ENCODE data around the gene FITM2. TPM values are rescaled to one million over a fixed set of nuclear protein-coding genes. Genes with fewer than 3 reads are reported as not detected.

Gene FITM2
- total RNA-seq, 1 donor from 2014 or later = 8.9 TPM

DNA sequence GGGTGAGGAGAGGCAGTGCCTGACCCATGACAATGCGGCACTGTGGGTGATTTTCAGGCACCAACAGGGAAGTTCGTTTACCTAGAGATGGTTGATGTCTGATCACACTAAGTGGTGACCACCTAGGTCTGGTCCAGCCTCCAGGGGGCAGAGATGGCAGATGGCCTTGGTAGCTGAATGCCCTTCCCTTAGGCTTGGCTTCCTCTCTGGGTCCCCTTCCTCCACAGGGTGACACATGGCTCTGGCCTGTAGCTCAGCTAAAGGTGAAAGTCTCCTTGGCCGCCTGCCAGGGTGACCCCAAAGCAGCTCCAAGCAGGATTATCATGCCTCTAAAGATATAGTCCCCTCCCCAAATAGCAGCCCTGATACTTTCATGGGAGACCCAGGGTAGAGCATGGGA, 57.5 kb downstream of the FITM2 start:
- Mint-ChIP-seq H3K27me3 (ENCODE audit: unreplicated experiment) (no peaks in the 10 kb centered on the region), H3K27ac (ENCODE audit: unreplicated experiment) (no peak overlapping the region), H3K36me3 (ENCODE audit: unreplicated experiment) (no peaks in the 10 kb centered on the region), H3K4me1 (ENCODE audit: unreplicated experiment) (no peaks in the 10 kb centered on the region), H3K4me3 (ENCODE audit: unreplicated experiment) (no peak overlapping the region), H3K9me3 (ENCODE audit: unreplicated experiment) (no peaks in the 10 kb centered on the region)
- TF ChIP-seq CTCF (IDR thresholded peaks at IDR 0.05) = no peak
- no peak for DNase-seq (ENCODE audit: extremely low spot score, unreplicated experiment)

Other genes starting within 250 kb of the FITM2 start
- 14.2 and 16.5 TPM in 2 replicates for gene JPH2, start 124.0 kb downstream of the FITM2 start, total RNA-seq
- 41.2 and 44.9 TPM in 2 replicates for gene OSER1, start 100.4 kb downstream of the FITM2 start, total RNA-seq
- gene GDAP1L1, start 63.9 kb downstream of the FITM2 start, total RNA-seq = not detected in 2 replicates
- gene R3HDML, start 25.8 kb upstream of the FITM2 start, total RNA-seq = not detected in 2 replicates
- gene HNF4A, start 44.5 kb upstream of the FITM2 start, total RNA-seq = not detected in 2 replicates
- 18.9 and 20.8 TPM in 2 replicates for gene TTPAL, start 164.7 kb upstream of the FITM2 start, total RNA-seq
- gene SERINC3, start 210.9 kb upstream of the FITM2 start, total RNA-seq = 121 and 125 TPM in 2 replicates

Measured in osteocyte (in vitro differentiated cells).